HG02884 (cell line): ENCODE measurements around the gene AGRN.
"Not testable (repeated sequence)": the region's sequence is repeated elsewhere in the genome, so short reads cannot be mapped to it uniquely, and the experiment has no call there.

Experiments
- ATAC-seq: cut with Tn5 transposase; IDR thresholded peaks from one replicate; pipeline ENCODE4 v1.9.1; 2021; ENCODE audit warnings: mild to moderate bottlenecking, moderate library complexity; ENCODE audit not compliant: unreplicated experiment

Gene AGRN

GRCh38 chr1:1049318-1050165 lies 29.6 kb downstream of the AGRN start:
- no peak for ATAC-seq

GRCh38 chr1:1050577-1051052 lies 30.7 kb downstream of the AGRN start:
- no peak for ATAC-seq

GRCh38 chr1:1051127-1051810 lies 31.3 kb downstream of the AGRN start:
- ATAC-seq: no peak

- ATAC-seq: no peak
These were observed 32.3 kb downstream of the AGRN start for GRCh38 chr1:1052003-1052840.

- no peak for ATAC-seq
These were observed 33.1 kb downstream of the AGRN start for GRCh38 chr1:1053022-1053421.

GRCh38 chr1:1053682-1054081 lies 33.8 kb downstream of the AGRN start:
- no peak for ATAC-seq

GRCh38 chr1:1054099-1054700 lies 34.3 kb downstream of the AGRN start:
- ATAC-seq: no peak

GRCh38 chr1:1054971-1055370 lies 35.1 kb downstream of the AGRN start:
- ATAC-seq: no peak

- ATAC-seq: no peak
These were observed 36.2 kb downstream of the AGRN start for GRCh38 chr1:1055841-1056736.

GRCh38 chr1:1057769-1058087 lies 37.8 kb downstream of the AGRN start:
- not testable (repeated sequence) for ATAC-seq

- no peak for ATAC-seq
These were observed 38.4 kb downstream of the AGRN start for GRCh38 chr1:1058088-1058905.

- no peak for ATAC-seq
These were observed 39.1 kb downstream of the AGRN start for GRCh38 chr1:1058921-1059493.

GRCh38 chr1:1059494-1060280 lies 39.8 kb downstream of the AGRN start:
- no peak for ATAC-seq

GRCh38 chr1:1060281-1061000 lies 40.5 kb downstream of the AGRN start:
- ATAC-seq: no peak

GRCh38 chr1:1061682-1062345 lies 41.9 kb downstream of the AGRN start:
- no peak for ATAC-seq

GRCh38 chr1:1062348-1063163 lies 42.6 kb downstream of the AGRN start:
- ATAC-seq: no peak
